NCI-H1092 treated with DMSO at 0.1 percent for 48 hours (cell line): ENCODE results near the gene TBKBP1.

Experiments used
- DNase-seq: peaks from one replicate; lab custom pipeline; 2025; lab: John Stamatoyannopoulos, UW

The TBKBP1 gene

DNA sequence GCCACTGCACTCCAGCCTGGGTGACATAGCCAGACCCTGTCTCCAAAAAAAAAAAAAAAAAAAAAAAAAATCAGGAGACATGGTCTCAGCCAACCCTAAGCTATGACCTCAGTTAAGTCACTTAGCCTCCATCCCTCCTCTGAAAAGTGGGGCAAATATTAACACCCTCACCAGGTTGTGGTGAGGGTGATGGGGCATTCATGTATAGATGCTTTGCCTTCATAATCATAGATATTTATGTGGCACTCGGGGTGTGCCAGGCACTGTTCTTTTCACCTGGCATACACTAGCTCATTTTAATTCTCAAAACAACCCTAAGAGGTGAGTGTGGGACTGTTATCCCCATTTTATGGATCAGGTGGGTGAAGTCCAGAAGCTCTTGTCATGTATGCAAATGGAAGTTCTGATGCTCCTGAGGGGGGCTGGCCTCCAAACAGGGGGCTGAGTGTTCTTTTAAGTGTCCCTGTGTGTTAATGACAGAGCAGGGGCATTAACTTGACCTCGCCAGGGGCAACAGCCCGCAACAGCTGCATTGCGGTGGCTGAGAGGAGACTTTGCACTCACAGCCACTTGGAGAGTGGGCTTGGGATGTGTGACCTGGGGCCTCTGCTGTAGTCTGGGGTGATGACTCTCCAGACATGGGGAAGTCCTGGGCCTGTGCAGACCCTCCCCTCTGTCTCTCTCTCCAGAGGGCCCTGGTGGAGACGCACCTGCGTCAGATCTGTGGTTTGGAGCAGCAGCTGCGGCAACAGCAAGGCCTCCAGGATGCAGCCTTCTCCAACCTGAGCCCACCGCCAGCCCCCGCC lies 4.1 kb downstream of the TBKBP1 start:
- DNase-seq = no peak

DNA sequence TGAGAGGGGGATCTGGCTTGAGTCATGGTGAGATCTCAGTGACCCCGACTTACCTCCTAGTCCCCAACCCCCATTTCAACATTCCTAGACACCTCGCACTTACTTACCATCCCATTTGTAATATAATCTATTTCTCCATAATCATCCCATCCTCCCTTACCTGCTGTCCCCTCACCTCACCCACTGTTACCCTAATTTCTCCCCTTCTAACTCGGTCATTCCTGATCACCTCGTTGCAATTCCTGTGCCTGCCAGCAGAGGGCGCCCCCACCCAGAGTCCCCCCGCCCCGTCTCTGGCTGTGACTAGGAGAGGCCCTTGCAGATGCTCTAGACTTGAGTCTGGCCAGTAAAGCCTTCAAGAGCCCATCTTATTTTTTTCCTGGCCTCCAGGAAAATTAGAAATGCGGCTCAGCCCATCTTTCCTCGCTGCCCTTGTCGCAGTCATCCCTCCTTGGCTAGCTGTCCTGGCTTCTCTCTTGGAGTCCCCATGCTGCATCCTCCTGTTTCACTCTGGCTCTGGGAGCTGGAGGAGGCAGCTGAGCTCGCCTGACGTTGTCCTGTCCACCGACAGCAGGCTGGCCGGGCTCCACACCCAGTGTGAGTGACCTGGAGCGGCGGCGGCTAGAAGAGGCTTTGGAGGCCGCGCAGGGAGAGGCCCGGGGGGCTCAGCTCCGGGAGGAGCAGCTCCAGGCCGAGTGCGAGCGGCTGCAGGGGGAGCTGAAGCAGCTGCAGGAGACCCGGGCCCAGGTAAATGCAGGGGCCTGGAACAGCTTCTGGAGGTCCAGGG lies 5.0 kb downstream of the TBKBP1 start:
- DNase-seq = peak; percentile 25

GRCh38 chr17:47699536-47699840 lies 5.5 kb downstream of the TBKBP1 start:
- DNase-seq = no peak

DNA sequence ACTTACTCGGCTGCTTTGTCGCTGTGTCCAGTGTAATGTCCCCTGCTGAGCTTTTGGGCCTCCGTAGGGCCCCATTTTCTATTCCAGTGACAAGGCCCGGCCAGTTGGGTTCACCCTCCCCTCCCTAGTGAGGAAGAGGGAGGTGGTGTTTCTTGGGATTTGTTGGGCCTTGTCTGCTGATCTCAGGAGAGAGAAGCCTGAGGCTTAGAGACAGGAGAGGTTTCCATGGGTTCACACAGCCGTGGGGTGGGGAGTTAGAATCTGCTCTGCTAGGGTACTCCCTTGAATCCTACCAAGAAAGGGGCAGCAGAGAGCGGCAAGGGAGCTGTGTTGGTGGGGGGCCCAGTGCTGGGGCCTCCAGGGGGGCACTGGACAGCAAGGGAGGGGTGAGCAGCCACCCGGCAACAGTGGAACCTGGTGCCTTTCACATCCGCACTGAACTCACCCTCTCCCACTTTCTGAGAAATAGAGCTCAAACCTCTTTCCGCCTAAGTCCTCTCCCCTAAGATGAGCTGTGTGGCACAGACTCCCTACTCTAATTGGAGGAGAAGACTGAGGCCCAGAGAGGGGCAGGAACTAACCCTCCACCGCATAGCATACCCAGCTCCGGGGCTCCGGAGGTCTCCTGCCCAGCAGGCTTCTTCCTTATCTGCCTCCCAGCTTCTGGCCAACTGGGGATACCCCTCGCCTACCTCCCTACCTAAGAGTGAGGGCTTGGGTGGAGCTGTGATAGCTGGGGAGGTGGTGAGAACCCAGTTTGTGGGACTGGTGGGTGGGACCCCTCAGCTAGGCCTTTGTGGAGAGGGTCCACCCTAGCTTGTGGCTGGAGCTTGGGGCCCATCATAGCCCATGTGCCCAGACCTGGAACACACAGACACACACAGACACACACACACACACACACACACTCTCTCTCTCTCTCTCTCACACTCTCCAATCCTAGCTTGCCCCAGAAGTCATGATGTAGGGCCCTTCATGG lies 6.8 kb downstream of the TBKBP1 start:
- DNase-seq = no peak

DNA sequence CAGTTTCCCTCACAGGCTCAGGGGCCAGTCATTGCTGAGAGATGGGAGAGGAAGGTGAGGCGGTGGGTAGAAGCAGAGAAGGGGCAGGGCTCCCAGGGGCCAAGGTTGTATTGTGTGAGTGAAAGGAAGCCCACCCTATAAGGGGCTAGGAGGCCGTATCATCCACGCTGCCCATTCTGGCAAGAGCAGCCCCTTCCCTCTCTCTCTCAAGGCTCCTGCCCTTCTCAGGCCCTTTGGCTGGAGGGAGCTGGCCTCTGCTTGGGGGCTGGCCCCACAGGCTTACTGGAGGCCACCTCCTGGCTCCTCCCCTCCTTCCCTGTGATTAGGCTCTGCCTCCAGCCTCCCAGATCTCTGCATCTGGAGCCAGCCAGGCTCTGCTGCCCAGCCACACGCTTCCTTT lies 7.6 kb downstream of the TBKBP1 start:
- no peak for DNase-seq

DNA sequence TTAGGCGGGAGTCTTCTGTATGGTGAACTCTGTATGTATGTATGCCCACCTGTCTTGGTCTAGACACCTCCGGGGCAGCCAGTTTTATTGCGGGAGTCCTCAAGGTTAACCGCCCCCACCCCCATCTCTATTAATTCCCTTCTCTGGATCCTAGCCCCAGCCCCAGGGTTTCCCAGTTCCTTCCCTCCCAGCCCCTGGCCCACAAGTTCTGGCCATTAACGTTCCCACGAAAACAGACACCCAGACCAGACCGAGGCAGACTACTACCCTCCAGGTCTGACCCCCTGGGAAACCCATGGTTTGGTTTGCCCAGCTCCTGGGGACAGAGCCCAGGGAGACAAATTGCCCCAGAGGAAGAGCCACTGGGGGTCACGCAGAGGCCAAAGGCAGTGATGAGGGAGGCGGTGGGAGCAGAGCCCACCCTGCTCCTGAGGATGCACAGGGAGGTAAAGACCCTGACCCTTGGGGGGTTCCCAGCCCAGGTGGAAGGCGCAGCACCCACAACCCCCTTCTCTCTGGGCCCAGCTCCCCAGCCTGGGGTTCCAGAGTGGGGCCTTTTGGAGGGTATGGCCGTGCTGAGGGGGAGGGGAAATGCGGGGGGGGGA lies 8.5 kb downstream of the TBKBP1 start:
- DNase-seq = no peak

DNA sequence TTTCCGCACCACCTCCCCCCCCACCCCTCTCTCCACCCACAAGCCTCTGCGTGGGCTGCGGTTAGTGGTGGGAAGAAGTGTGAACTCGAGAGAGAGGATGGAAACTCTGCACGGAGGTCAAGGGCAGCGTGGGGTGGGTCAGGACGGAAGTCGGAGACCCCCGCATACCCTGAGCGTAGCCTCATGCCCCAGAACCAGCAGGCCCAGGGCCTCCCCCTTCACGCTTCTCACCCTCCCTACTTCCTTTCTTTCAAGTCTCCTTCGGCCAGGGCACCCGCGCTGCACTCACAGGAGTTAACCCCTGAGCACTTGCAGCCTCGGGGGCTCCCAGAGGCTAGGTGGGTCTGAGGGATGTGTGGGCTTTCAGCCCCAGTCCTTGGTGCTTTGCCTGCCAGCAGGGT lies 9.2 kb downstream of the TBKBP1 start:
- no peak for DNase-seq

DNA sequence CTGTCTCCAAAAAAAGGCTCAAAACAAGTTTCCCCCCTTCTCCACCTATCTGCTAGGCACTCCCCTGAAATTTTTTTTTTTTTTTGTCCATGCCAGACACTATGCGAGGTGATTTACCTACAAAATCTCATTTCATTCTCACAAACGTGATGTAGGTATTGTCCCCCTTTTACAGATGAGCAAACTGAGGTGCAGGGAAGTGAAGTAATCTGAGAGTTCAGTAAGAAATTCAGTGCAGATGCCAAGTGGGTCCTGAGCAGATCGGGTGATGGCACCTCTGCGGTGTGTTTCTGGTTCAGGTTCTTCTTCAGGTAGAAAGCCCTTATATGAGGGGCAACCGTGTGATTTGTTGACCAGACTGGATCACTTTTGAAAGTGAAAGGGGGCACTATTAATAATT lies 9.7 kb downstream of the TBKBP1 start:
- DNase-seq = no peak

DNA sequence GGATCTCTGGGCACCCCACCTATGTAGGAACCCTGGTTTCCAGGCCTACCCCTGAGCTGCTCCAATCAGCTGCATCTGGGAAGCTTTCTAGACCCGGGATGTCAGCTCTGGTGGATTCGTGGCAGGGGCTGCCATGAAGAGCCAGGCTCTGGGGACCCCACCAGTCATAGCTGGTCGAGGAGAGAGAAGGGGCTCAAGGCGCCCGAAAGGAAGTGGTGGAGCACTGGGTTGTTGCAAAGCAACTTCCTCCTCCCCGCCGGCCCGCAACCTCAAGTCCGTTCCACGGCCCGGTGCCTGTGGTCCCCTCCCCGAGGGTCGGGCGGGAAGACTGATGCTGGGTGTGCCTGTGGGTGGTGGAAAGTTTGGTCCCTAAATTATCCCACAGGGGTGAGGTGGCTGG lies 10.2 kb downstream of the TBKBP1 start:
- no peak for DNase-seq

DNA sequence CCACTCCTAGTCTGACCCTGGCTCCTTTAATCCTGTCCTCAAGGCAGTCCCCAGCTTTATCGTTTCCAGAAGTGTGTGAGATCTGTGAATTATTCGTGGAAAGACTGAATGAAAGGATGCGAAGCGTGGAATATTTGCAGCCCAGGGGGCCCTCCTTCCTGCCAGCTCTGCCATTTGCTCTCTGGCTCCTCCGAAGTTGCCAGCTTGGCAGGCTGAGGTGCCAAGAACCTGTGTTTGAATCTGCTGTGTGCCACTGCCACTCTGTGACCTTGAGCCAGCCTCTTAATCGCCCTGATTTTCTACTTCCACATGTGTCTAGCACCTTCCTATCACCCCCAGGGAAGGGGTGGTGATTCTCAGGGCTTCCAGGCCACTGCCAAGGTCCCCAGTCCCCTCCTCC lies 10.8 kb downstream of the TBKBP1 start:
- no peak for DNase-seq

DNA sequence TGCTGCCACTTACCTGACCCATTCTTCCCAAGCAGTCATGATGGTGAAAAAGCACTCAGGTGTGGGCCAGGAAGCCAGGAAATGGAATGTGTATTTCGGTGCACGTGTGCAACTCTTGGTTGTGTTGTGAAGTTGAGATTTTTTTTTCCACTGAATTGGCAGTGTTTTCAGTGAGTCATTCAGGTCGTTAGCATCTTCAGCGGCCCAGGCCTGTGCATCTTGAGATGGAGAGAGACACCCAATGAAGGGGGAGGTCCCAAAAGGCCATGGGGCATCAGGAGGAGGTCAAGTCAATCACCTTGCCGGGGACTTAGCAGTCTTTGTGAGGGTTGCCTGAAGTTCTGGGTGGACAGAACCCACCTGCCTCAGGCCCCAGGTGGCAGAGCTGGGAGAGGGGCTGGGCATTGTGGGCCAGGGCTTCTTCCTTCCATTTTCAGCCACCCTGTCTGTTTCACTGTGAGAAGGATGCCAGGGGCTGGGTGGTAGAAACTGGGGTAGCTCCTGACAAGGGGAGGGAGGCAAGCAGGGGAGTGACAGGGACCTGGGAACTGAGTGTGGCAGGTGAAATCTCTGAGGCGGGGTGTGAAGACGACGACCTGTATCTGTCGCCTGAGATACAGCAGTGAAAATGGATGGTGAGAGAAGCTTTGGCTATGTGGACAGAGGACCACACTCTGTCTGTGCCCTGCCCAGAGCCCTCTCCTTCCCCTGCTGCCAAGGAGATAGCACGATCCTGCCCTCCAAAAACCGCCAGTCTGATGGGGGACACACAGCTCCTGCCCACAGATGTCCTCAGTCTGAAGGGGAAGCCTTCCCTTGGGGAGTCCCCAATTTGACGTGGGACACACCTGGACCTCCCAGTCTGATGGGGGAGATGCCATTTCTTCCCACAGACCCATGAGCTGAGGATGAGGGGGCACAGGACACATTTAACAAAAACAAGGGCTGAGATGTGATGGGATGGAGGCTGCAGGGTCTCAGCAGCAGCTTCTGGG lies 11.9 kb downstream of the TBKBP1 start:
- DNase-seq = no peak

- DNase-seq = no peak
Observed at GRCh38 chr17:47707056-47707804, 13.3 kb downstream of the TBKBP1 start.

DNA sequence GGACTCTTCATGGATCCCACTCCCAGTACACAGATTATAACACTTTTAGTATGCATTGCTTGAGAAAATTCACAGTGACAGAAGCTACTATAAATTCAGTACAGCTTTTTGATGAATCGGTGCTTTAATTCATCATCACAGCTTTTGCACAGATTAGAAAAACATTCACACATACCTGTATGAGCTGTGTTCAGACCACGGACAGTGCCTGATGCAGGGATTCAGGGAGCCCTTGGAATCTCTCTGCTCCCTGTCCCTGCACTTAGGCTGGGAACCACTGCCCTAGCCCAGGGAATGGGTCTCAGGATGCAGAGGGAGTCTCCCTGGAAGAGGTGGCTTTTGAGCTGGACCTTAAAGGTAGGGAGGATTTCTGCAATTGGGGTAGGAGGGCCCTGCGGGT lies 13.9 kb downstream of the TBKBP1 start:
- no peak for DNase-seq

DNA sequence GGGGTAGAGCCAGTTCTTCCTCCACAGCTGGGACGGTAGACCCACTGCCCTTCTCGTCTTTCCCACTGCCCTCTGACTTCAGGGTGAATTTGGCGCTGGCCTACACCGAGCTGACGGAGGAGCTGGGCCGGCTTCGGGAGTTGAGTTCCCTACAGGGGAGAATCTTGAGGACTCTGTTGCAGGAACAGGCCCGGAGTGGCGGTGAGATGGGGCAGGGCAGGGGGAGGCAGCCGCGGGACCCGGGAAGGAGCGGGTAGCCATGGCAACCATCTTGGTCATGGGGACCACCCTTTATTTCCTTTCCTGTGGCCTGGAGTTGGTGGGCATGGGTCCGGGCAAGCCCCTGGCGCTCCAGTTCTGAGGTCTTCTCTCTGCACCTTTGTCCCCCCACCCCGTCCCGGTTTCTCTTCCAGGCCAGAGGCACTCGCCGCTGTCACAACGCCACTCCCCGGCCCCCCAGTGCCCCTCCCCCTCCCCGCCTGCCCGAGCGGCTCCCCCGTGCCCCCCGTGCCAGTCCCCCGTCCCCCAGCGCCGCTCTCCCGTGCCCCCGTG lies 14.4 kb downstream of the TBKBP1 start:
- no peak for DNase-seq

GRCh38 chr17:47708864-47709541 lies 15.0 kb downstream of the TBKBP1 start:
- DNase-seq = no peak

DNA sequence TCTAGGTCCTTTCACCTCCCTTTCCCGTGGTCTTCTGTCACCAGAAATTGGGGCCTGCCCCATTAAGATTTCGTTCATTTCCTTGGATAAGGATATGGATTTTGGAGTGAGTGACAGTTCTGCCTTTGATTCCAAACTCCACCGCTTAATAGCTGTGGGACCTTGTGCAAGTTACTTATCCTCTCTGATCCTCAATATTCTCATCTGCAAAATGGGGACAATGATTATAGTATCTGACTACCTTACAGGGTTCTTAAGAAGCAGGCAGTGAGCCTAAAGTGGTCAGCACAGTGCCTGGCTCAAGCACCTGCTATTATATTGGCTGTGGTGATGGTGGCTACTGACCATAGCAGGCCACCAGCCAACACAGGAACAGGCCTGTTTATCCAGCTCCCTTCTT lies 15.6 kb downstream of the TBKBP1 start:
- DNase-seq = no peak

DNA sequence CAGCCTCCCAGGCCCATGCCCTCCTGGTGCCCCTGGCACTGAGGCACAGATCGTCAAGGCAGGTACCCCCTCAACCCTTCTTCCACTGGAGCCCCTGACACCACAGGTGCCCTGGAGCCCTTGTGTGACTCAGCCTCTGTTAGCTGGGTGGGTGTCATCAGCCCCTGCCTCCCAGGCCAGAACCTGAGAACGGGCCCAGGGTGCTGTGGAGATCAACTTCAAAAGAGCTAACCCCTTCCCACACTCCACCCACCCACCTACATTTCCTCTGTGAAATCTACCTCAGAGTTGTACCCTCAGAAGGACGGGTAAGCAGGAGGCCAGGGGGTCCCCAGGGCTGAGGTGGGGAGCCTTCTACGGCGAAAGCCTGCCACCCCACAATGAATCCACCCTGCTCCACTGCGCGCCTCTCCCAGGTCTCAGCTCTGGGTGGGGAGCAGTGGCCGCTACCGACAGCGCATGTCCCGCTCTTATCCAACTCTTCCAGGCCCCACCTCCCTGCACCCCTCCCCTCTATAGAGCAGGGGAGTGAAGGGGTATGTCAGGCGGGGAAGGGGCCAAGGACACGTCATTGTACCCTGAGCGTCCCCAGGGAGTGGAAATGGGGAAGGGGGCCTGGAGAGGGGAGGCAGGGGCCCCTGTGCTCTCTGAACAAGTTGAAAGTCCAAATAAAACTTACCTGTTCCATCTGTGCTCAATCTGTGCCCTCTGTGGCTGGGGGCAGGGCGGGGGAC lies 17.6 kb downstream of the TBKBP1 start:
- DNase-seq = no peak

DNA sequence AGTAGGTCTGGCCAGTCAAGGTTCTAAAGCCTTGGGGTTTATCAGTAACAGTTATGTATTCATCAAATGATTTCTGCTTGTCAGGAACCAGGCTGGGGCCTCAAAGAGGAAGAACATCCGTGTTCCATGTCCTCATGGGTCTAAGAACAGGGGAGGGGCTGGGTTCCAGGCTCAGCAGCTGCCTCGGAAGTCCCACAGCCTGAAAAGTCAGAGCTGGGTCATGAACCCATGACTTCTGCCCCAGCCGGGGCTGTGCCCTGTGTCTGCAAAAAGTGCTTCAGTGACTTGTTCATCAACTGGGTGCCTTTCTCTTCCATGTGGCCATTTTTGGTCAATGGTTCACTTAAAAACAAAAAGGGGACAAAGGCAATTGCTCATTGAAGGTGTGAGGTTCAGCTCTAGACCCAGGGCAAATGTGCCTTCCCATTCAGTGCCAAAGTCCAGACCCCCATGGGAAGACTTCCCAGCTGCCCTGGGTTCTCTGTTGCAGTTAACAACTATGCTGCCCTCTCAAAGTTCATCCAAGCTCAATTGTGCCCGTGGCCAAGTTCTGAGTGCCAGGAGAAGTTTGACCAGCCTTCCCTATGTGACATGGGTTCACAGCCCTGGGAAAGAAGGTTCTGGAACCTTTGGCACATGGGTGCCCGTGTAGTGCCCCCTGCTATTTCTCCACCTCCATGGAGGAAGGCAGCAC lies 18.5 kb downstream of the TBKBP1 start:
- DNase-seq = no peak
